ENCODE measurements around the gene SKI.

GRCh38 chr1:2283991-2284895, 56.1 kb downstream of the SKI start:
- TF ChIP-seq, protein P1, sequence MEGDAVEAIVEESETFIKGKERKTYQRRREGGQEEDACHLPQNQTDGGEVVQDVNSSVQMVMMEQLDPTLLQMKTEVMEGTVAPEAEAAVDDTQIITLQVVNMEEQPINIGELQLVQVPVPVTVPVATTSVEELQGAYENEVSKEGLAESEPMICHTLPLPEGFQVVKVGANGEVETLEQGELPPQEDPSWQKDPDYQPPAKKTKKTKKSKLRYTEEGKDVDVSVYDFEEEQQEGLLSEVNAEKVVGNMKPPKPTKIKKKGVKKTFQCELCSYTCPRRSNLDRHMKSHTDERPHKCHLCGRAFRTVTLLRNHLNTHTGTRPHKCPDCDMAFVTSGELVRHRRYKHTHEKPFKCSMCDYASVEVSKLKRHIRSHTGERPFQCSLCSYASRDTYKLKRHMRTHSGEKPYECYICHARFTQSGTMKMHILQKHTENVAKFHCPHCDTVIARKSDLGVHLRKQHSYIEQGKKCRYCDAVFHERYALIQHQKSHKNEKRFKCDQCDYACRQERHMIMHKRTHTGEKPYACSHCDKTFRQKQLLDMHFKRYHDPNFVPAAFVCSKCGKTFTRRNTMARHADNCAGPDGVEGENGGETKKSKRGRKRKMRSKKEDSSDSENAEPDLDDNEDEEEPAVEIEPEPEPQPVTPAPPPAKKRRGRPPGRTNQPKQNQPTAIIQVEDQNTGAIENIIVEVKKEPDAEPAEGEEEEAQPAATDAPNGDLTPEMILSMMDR (IDR thresholded peaks at IDR 0.05): no peak
- TF ChIP-seq POLR2A (IDR thresholded peaks at IDR 0.05): no peak
